OCI-LY7 (cell line): Measurements from ENCODE around the gene RCL1. TPM values are rescaled to one million over a fixed set of nuclear protein-coding genes. Genes with fewer than 3 reads are reported as not detected.

Source experiments
- BruUV-seq: library from RNA; stranded (reverse); fragments of 400-500 nt; replicated peaks from 2 replicates; lab custom pipeline; 2021; lab: Mats Ljungman, UMichigan
- CTCF ChIA-PET: fragments of 300-600 bp; sonication (Branson Sonifier 250); formaldehyde crosslinking; loops from one replicate; lab custom pipeline; 2022; ENCODE audit warnings: antibody characterized with exemption; ENCODE audit not compliant: unreplicated experiment; lab: Charles Lee
- POLR2A ChIA-PET: fragments of 300-600 bp; sonication (Branson Sonifier 250); formaldehyde crosslinking; loops from one replicate; lab custom pipeline; 2022; ENCODE audit warnings: antibody characterized with exemption; lab: Charles Lee
- DNase-seq: peaks from one replicate; pipeline ENCODE4 v3.0.0-alpha.2; 2015; ENCODE audit warnings: low spot score
- H2AFZ ChIP-seq: fragments of 200-600 bp; sonication (generic), shearing (Covaris generic); 2 replicates; pipeline ENCODE4 v1.6.1; 2014; ENCODE audit warnings: mild to moderate bottlenecking, antibody characterized with exemption, low read length, moderate library complexity
- H3K27ac ChIP-seq: fragments of 200-600 bp; sonication (generic); 2 replicates; pipeline ENCODE4 v1.5.1; 2014; ENCODE audit warnings: mixed run types, low read depth, mild to moderate bottlenecking, moderate library complexity, low read length, inconsistent platforms; ENCODE audit not compliant: poor library complexity, severe bottlenecking
- H3K36me3 ChIP-seq: fragments of 200-600 bp; sonication (generic); 2 replicates; pipeline ENCODE4 v1.6.1; 2014; ENCODE audit warnings: mild to moderate bottlenecking, antibody characterized with exemption, low read length, moderate library complexity, mixed read lengths; ENCODE audit not compliant: insufficient read depth
- H3K4me1 ChIP-seq: fragments of 200-600 bp; sonication (generic); 2 replicates; pipeline ENCODE4 v1.5.1; 2014; ENCODE audit warnings: mild to moderate bottlenecking, low read length; ENCODE audit not compliant: insufficient read depth, poor library complexity, severe bottlenecking
- H3K4me2 ChIP-seq: fragments of 200-600 bp; sonication (generic); 2 replicates; pipeline ENCODE4 v1.6.1; 2014; ENCODE audit warnings: mild to moderate bottlenecking, low read length
- H3K4me3 ChIP-seq: fragments of 200-600 bp; sonication (generic); 2 replicates; pipeline ENCODE4 v1.5.1; 2014; ENCODE audit warnings: mild to moderate bottlenecking, low read depth, low read length; ENCODE audit not compliant: poor library complexity, severe bottlenecking
- H3K79me2 ChIP-seq: fragments of 200-600 bp; sonication (generic); 2 replicates; pipeline ENCODE4 v1.6.1; 2016; ENCODE audit warnings: low read depth, mild to moderate bottlenecking, low read length, moderate library complexity, mixed read lengths; ENCODE audit not compliant: insufficient read depth
- H3K9me2 ChIP-seq: fragments of 200-600 bp; sonication (generic); 2 replicates; pipeline ENCODE4 v1.6.1; 2016; ENCODE audit warnings: mild to moderate bottlenecking, low read length, mixed read lengths; ENCODE audit not compliant: insufficient read depth
- H3K9me3 ChIP-seq: fragments of 200-600 bp; sonication (generic); 2 replicates; pipeline ENCODE4 v1.6.1; 2014; ENCODE audit warnings: mild to moderate bottlenecking, mixed run types, low read length, mixed read lengths
- H4K20me1 ChIP-seq: fragments of 200-600 bp; sonication (generic); 2 replicates; pipeline ENCODE4 v1.6.1; 2014; ENCODE audit warnings: mild to moderate bottlenecking, antibody characterized with exemption, low read length, moderate library complexity, mixed read lengths; ENCODE audit not compliant: insufficient read depth
- CTCF ChIP-seq: fragments of 200-600 bp; sonication (generic); conservative IDR thresholded peaks from 2 replicates; pipeline ENCODE4 v1.5.1; 2014; ENCODE audit warnings: mild to moderate bottlenecking, antibody characterized with exemption, low read length, moderate library complexity, mixed read lengths
- EZH2phosphoT487 ChIP-seq: fragments of 200-600 bp; sonication (generic); IDR thresholded peaks from 2 replicates; pipeline ENCODE4 v1.6.1; 2018; ENCODE audit warnings: low read depth, borderline replicate concordance, mild to moderate bottlenecking, mixed run types, antibody characterized with exemption, low read length, moderate library complexity, mixed read lengths
- intact Hi-C: fragments of 100-400 bp; cut with micrococcal nuclease; formaldehyde crosslinking; loops from one replicate; pipeline ENCODE4 v1.10.0; 2022; ENCODE audit not compliant: unreplicated experiment
- total RNA-seq, 2 experiments: library from RNA; depleted of rRNA in 1 of 2; stranded (reverse); fragments of >200 nt in 1 of 2; shearing (Covaris generic) in 1 of 2; gene quantifications; 2 replicates each; pipeline ENCODE4 v1.2.3, GENCODE V29; 2014 to 2022

Gene RCL1
- total RNA-seq, 2 experiments from 2014 or later: 27.5 to 31.3 TPM

- no peak overlapping the region for H2AFZ ChIP-seq
- no TSS peak for BruUV-seq
- H3K36me3 ChIP-seq: peaks cover 95% of the 10 kb centered on the region
- no peak overlapping the region for H3K4me2 ChIP-seq
- no peaks in the 10 kb centered on the region for H3K9me3 ChIP-seq
- POLR2A ChIA-PET: interaction anchor here (0.6 to 1.2 kb wide), 6 partner anchors 8 to 87 kb away, joined by 3 to 5 read pairs (median 3); no protein-coding TSS in a partner anchor
- CTCF ChIA-PET: interaction anchor here (0.5 kb wide), 1 partner anchor 13 kb away, joined by 3 read pairs; no protein-coding TSS in a partner anchor
- TF ChIP-seq EZH2phosphoT487: no peak
- no peak for TF ChIP-seq CTCF
- no peak overlapping the region for H3K4me3 ChIP-seq
- no peaks in the 10 kb centered on the region for H3K9me2 ChIP-seq
- intact Hi-C loops: no loop called here
- H3K27ac ChIP-seq: no peak overlapping the region
- no peaks in the 10 kb centered on the region for H4K20me1 ChIP-seq
- peaks cover 15% of the 10 kb centered on the region for H3K4me1 ChIP-seq
- H3K79me2 ChIP-seq: no peaks in the 10 kb centered on the region
- DNase-seq: no peak
These were observed 45.4 kb downstream of the RCL1 start for GRCh38 chr9:4838189-4838546.

GRCh38 chr9:4839470-4839912, 46.7 kb downstream of the RCL1 start:
- POLR2A ChIA-PET: interaction anchor here (0.6 to 1.3 kb wide), 4 partner anchors 12 to 1627 kb away, joined by 3 to 4 read pairs (median 3); no protein-coding TSS in a partner anchor
- CTCF ChIA-PET: interaction anchor here (0.5 kb wide), 1 partner anchor 17 kb away, joined by 3 read pairs; no protein-coding TSS in a partner anchor
- TF ChIP-seq CTCF (no peak), EZH2phosphoT487 (no peak)
- H3K4me1 ChIP-seq: peaks cover 15% of the 10 kb centered on the region
- H3K79me2 ChIP-seq: no peaks in the 10 kb centered on the region
- no peak overlapping the region for H2AFZ ChIP-seq
- no peak overlapping the region for H3K4me3 ChIP-seq
- BruUV-seq: no TSS peak
- peaks cover 95% of the 10 kb centered on the region for H3K36me3 ChIP-seq
- no peak overlapping the region for H3K27ac ChIP-seq
- intact Hi-C loops: no loop called here
- no peaks in the 10 kb centered on the region for H4K20me1 ChIP-seq
- DNase-seq: no peak
- H3K4me2 ChIP-seq: no peak overlapping the region
- H3K9me3 ChIP-seq: no peaks in the 10 kb centered on the region
- H3K9me2 ChIP-seq: no peaks in the 10 kb centered on the region

- no TSS peak for BruUV-seq
- intact Hi-C loops: no loop called here
These were observed 47.3 kb downstream of the RCL1 start for GRCh38 chr9:4840018-4840417.

More at GRCh38 chr9:4840018-4840417, 47.3 kb downstream of the RCL1 start:
- no peak overlapping the region for H2AFZ ChIP-seq
- POLR2A ChIA-PET: interaction anchor here (1.3 kb wide), 1 partner anchor 14 kb away, joined by 4 read pairs; no protein-coding TSS in a partner anchor
- no peak overlapping the region for H3K4me2 ChIP-seq
- no peak for DNase-seq
- no peak overlapping the region for H3K27ac ChIP-seq
- H3K79me2 ChIP-seq: no peaks in the 10 kb centered on the region
- H3K4me1 ChIP-seq: peaks cover 15% of the 10 kb centered on the region
- no peak for TF ChIP-seq CTCF
- TF ChIP-seq EZH2phosphoT487: no peak
- peaks cover 95% of the 10 kb centered on the region for H3K36me3 ChIP-seq
- no peaks in the 10 kb centered on the region for H3K9me2 ChIP-seq
- no peak overlapping the region for H3K4me3 ChIP-seq
- H3K9me3 ChIP-seq: no peaks in the 10 kb centered on the region
- H4K20me1 ChIP-seq: no peaks in the 10 kb centered on the region
- CTCF ChIA-PET: no interaction called here
